ENCODE data around the gene PLCD3.
A peak's percentile ranks its signal among the peaks of the same experiment; 100 is the strongest.

PLCD3 gene

DNA sequence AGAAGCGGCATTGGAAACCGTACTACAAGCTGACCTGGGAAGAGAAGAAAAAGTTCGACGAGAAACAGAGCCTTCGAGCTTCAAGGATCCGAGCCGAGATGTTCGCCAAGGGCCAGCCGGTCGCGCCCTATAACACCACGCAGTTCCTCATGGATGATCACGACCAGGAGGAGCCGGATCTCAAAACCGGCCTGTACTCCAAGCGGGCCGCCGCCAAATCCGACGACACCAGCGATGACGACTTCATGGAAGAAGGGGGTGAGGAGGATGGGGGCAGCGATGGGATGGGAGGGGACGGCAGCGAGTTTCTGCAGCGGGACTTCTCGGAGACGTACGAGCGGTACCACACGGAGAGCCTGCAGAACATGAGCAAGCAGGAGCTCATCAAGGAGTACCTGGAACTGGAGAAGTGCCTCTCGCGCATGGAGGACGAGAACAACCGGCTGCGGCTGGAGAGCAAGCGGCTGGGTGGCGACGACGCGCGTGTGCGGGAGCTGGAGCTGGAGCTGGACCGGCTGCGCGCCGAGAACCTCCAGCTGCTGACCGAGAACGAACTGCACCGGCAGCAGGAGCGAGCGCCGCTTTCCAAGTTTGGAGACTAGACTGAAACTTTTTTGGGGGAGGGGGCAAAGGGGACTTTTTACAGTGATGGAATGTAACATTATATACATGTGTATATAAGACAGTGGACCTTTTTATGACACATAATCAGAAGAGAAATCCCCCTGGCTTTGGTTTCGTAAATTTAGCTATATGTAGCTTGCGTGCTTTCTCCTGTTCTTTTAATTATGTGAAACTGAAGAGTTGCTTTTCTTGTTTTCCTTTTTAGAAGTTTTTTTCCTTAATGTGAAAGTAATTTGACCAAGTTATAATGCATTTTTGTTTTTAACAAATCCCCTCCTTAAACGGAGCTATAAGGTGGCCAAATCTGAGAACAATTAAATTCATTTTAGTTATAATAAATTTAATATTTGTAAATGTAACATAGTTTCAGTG lies 17.7 kb upstream of the PLCD3 start:
- no peak for DNase-seq (ENCODE audit: low read depth)

- peak; percentile 61 for DNase-seq (ENCODE audit: low read depth)
Measured at GRCh38 chr17:45149037-45149668, 16.8 kb upstream of the PLCD3 start.

- peak; percentile 99 for DNase-seq (ENCODE audit: low read depth)
Measured at GRCh38 chr17:45148183-45149036, 16.1 kb upstream of the PLCD3 start, which contains the start of gene HEXIM1. Gene HEXIM1 (plus strand): TSS chr17:45148475. CDS start chr17:45149191, 716 bp downstream.

DNA sequence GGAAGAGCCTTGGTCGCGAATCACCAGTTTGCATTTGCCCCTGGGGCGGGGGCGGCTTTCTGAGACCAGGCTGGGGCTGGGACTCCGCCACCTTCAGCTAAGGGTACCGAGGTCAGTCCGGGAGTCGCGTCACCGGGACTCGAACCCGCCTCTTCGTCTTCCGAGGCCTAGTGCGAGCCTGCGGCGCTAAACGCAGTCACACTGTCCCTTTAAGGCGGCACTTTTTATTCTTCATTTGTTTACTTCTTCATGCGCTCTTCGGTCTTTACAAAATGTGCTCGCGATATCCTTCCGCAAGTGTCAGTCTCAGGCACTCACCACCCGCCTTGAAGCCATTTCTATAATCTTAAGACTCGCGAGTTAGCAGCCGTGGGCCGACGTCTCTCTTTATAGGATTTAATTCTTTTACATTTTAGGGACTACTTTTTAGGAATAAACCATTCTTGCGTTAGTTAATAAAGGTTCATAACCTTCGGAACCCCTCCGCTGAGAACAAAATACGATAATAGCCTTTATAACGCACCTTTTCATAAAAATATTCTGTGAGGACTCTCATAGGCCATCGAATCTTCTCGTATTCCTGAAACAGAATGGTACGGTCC lies 15.4 kb upstream of the PLCD3 start:
- DNase-seq (ENCODE audit: low read depth) = peak; percentile 67

- DNase-seq (ENCODE audit: low read depth) = peak; percentile 53
Measured at GRCh38 chr17:45146890-45147580, 14.7 kb upstream of the PLCD3 start.

DNA sequence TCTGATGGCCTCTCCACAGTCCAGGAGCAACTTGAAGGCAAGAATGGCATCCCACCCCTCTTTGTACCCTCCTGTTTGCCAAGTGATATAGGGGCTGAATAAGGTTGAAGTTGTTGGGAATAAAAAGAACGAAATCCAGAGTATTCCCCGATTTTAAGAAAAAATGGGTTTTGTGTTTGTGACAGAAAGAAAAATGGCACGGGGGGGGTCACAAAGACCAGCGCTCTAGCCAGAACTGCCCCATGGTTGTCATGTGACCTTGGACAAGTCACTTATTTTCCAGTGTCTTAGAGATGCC lies 14.2 kb upstream of the PLCD3 start:
- DNase-seq (ENCODE audit: low read depth) = no peak

DNA sequence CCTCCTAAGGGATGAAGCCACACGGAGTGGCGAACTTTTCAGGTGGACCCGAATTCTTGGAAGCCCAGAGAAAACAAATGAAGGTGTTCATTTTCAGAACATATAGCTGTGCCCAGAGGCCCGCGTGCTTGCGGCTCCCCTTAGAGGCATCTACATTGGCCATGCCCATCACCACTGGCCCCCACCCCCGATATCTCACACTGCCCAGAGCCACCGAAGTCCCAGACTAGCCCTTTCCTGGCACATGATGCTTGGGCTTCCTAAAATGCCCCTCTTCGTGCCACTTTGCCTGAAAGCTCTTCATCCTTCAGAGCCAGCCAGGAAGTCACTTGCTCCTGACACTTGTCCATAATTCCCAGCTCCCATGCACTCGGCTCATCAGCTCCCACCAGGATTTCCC lies 13.9 kb upstream of the PLCD3 start:
- DNase-seq (ENCODE audit: low read depth) = no peak

DNA sequence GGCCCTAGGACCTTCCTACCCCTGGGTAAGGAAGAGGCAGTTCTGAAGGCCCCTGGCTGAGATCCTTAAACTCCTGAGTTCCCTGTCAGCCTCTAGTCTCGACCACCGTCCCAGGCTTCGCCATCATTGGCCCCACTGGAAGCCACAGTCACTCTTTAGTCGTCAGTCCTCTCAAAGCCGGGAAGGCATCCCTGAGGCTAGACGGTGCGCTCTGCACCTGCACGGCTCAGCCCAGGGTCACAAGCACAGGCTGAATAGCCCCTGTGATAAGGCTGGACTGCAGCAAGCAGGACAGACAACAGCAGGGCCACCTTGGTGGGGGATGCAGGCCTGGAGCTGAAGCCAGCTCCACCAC lies 12.7 kb upstream of the PLCD3 start:
- DNase-seq (ENCODE audit: low read depth) = no peak

DNA sequence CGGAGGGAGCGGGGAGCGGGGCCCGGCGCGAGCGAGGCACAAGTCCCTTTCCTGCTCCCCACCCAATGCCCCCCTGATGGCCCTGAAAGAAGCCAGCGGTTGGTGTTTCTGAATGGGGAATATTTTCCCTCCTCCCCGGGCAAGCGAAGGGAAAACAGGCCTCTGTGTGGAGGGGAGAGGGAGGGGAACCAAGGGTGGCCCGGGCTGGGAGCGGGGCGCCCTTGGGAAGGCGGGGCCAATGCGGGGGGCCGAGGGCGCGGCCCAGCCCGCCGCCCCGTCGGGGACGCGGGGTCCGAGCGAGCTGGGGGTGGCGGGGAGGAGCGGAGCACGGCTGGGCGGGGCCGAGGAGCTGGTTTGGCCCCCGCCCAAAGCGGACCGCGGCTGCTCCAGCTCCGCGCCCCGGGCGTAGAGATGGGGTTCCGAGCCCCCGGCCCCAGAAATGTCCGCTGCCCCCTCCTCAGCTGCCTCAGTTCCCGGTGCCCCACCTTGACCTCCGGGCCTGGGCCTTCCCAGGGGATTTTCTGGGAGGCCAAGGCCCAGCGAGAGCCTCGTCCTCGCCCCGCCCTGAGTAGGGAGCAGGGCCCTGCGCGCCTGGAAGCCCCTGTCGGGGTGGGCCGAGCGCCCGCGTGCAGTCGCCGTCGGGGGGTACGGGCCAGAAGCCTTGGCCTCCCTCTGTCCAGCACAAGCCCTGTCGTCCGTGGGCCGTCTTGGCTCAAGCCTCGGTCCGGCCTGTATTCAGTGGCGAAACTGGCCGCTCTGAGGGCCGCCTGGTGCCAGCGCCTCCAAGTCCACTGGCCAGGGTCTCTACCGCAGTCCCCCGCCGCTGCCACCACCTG lies 12.1 kb upstream of the PLCD3 start:
- no peak for DNase-seq (ENCODE audit: low read depth)

- no peak for DNase-seq (ENCODE audit: low read depth)
Measured at GRCh38 chr17:45143767-45144198, 11.5 kb upstream of the PLCD3 start.

- no peak for DNase-seq (ENCODE audit: low read depth)
Measured at GRCh38 chr17:45143094-45143670, 10.9 kb upstream of the PLCD3 start.

DNA sequence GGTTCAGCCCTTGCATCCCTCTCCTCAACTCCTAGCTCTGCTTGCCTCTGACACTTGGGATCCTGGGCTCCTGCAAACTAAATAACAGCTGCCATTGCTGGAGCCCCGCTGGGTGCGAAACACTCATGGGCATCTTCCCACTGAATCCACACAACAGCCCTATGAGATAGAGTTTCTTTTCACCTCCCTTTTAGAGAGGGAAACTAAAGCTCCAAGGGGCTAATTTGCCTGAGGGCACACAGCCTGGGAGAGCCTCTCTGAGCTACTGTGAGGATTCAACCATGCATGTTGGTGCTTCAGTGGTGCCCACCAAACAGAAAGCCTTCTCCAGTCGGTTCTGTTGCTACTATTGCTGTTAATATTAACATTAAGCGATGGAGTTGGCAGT lies 7.2 kb upstream of the PLCD3 start:
- no peak for DNase-seq (ENCODE audit: low read depth)

- DNase-seq (ENCODE audit: low read depth) = no peak
Measured at GRCh38 chr17:45138911-45139532, 6.7 kb upstream of the PLCD3 start.

- DNase-seq (ENCODE audit: low read depth) = no peak
Measured at GRCh38 chr17:45137561-45138305, 5.4 kb upstream of the PLCD3 start.

GRCh38 chr17:45136846-45137560 lies 4.7 kb upstream of the PLCD3 start:
- DNase-seq (ENCODE audit: low read depth) = no peak

DNA sequence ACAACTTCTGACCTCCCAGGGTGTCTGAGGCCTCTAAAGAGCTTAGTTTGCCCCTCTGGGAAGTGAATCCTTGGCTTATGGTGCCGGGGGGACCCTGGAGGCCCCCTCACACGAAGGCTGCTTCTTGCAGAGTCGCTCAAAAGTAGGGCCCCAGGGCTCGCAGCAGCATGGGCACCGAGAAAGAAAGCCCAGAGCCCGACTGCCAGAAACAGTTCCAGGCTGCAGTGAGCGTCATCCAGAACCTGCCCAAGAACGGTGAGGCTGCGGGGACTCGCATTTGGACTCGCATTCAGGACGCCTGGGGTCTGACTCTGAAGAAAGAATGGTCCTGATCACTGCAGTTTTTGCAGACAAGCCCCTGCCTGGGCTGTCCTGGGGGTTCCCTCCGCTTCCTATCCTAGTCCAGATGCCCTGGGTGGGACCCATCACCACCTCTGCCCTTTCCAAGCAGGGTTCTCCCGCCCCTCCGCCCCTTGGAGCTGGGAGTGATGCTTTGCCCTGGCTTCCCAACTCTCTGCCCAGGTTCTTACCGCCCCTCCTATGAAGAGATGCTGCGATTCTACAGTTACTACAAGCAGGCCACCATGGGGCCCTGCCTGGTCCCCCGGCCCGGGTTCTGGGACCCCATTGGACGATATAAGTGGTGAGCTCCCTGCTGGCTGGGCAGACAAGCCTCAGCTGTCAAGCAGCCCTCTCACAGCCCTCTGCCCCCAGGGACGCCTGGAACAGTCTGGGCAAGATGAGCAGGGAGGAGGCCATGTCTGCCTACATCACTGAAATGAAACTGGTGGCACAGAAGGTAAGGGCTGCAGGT lies 3.9 kb upstream of the PLCD3 start:
- DNase-seq (ENCODE audit: low read depth) = no peak
